Glutamatergic neuron (in vitro differentiated cells): ENCODE measurements around the gene ASPHD1. TPM values are rescaled to one million over a fixed set of nuclear protein-coding genes. Genes with fewer than 3 reads are reported as not detected.
A peak's percentile ranks its signal among the peaks of the same experiment; 100 is the strongest.

Source experiments
- DNase-seq: peaks from one replicate; pipeline ENCODE4 v3.0.0; 2022
- H3K27ac Mint-ChIP-seq: one replicate; pipeline ENCODE4 v1.8.0; 2020; ENCODE audit warnings: mild to moderate bottlenecking, mixed read lengths, inconsistent platforms; ENCODE audit not compliant: unreplicated experiment
- H3K27me3 Mint-ChIP-seq: one replicate; pipeline ENCODE4 v1.8.0; 2020; ENCODE audit warnings: mild to moderate bottlenecking, moderate library complexity, mixed read lengths, inconsistent platforms; ENCODE audit not compliant: unreplicated experiment
- H3K36me3 Mint-ChIP-seq: one replicate; pipeline ENCODE4 v1.8.0; 2020; ENCODE audit warnings: mild to moderate bottlenecking, mixed read lengths, inconsistent platforms; ENCODE audit not compliant: unreplicated experiment
- H3K4me1 Mint-ChIP-seq: one replicate; pipeline ENCODE4 v1.8.0; 2020; ENCODE audit warnings: mild to moderate bottlenecking, low read depth, mixed read lengths, inconsistent platforms; ENCODE audit not compliant: unreplicated experiment
- H3K4me3 Mint-ChIP-seq: one replicate; pipeline ENCODE4 v1.8.0; 2020; ENCODE audit warnings: mild to moderate bottlenecking, mixed read lengths, inconsistent platforms; ENCODE audit not compliant: unreplicated experiment
- H3K9me3 Mint-ChIP-seq: one replicate; pipeline ENCODE4 v1.8.0; 2020; ENCODE audit warnings: mild to moderate bottlenecking, moderate library complexity, mixed read lengths, inconsistent platforms; ENCODE audit not compliant: unreplicated experiment
- total RNA-seq: library from RNA; stranded (reverse); fragmentation: NEBNext Ultra II Directional; extraction: Animal tissue kit (Norgen Biotek cat#: 25700); gene quantifications from one replicate; pipeline ENCODE4 v1.2.1, GENCODE V29; 2021; ENCODE audit not compliant: unreplicated experiment
- TF ChIP-seq, protein P1 (sequence below): fragments of 200-600 bp; sonication (generic); IDR thresholded peaks from one replicate; pipeline ENCODE4 v1.5.0; 2021; ENCODE audit not compliant: partially characterized antibody, unreplicated experiment

Gene ASPHD1
- total RNA-seq, 1 donor from 2014 or later: 56.4 TPM

DNA sequence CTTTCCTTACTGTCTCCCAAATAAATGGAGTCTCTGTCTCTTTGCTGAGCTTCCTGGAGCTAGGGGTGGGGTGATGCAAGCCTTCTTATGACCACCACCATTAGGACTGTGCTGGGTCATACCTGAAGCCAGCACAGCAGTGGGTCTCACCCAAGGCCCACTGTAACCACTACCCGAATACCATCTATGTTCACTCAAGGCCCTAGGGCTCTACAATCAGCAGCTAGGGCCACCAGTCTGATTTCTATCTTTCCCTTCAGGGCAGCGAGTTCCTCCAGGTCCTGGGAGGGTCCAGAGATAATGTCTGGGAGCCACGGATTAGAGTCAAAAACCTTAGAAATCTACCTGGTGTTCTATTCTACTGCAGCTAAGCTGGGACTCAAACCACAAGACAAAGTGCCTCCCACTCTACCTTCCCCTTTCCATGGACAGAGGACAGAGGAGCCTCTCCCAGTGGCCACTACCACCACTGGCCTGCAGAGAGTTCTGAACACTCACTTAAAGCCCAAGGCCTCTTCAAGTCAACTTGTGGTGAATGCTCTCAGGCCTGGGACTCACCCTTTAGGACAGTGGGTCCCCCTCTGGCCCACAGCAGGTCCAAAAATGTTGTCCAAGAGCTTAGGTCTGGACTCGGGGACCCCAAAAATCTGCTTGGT lies 50.6 kb downstream of the ASPHD1 start:
- Mint-ChIP-seq H3K4me1 (no peaks in the 10 kb centered on the region), H3K36me3 (peaks cover 10% of the 10 kb centered on the region)
- TF ChIP-seq, protein P1, sequence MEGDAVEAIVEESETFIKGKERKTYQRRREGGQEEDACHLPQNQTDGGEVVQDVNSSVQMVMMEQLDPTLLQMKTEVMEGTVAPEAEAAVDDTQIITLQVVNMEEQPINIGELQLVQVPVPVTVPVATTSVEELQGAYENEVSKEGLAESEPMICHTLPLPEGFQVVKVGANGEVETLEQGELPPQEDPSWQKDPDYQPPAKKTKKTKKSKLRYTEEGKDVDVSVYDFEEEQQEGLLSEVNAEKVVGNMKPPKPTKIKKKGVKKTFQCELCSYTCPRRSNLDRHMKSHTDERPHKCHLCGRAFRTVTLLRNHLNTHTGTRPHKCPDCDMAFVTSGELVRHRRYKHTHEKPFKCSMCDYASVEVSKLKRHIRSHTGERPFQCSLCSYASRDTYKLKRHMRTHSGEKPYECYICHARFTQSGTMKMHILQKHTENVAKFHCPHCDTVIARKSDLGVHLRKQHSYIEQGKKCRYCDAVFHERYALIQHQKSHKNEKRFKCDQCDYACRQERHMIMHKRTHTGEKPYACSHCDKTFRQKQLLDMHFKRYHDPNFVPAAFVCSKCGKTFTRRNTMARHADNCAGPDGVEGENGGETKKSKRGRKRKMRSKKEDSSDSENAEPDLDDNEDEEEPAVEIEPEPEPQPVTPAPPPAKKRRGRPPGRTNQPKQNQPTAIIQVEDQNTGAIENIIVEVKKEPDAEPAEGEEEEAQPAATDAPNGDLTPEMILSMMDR: no peak

DNA sequence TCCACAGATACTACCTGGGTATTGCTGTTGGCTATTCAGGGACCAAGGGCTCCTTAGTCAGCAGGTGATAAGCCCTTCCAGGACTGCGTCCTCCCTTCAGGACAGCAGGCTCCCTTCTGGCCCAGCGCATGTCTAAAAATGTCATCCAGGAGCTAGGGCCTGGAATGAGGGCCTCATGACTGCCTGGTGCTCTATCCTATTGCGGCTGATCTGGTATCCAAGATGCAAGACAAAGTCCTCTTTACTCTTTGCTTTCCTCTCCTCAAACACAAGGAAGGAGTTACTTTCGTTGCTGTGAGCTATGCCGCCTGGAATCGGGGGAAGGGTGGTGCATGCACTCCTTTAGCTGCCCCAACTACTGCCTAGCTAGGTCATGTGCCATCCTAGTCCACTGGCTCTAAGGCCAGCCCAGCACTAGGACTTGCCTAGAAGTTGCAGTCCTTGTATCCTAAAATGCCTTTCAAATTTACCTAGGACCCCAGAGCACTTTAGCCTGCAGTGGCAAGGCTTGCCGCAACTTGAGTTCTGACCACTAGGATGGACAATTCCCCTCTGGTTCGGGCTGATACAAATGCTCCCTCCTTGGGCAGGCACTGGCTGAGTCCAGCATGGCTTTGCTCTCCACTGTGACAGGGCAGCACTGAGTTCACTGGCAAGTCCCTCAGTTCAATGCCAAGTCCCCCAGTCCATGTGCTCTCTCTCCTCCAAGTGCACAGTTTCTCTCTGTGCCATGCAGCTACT lies 51.5 kb downstream of the ASPHD1 start:
- DNase-seq: no peak
- TF ChIP-seq, protein P1: peak; percentile 13
- Mint-ChIP-seq H3K36me3 (peaks cover 10% of the 10 kb centered on the region), H3K27ac (no peak overlapping the region), H3K9me3 (peaks cover 6% of the 10 kb centered on the region), H3K4me3 (no peak overlapping the region), H3K27me3 (no peaks in the 10 kb centered on the region), H3K4me1 (no peaks in the 10 kb centered on the region)

More for the DNA sequence above, 50.6 kb downstream of the ASPHD1 start:
- Mint-ChIP-seq H3K27ac (no peak overlapping the region), H3K27me3 (no peaks in the 10 kb centered on the region), H3K9me3 (peaks cover 6% of the 10 kb centered on the region), H3K4me3 (no peak overlapping the region)
- no peak for DNase-seq

Other genes with a start within 250 kb of the ASPHD1 start
- 0.27 TPM for gene SPN, start 237.2 kb upstream of the ASPHD1 start, total RNA-seq
- gene QPRT, start 221.3 kb upstream of the ASPHD1 start, total RNA-seq: 34.7 TPM
- gene C16orf54, start 154.5 kb upstream of the ASPHD1 start, total RNA-seq: not detected
- gene ZG16, start 122.2 kb upstream of the ASPHD1 start, total RNA-seq: not detected
- 31.9 TPM for gene KIF22, start 109.7 kb upstream of the ASPHD1 start, total RNA-seq
- 369 TPM for gene MAZ, start 94.0 kb upstream of the ASPHD1 start, total RNA-seq
- gene PRRT2, start 88.3 kb upstream of the ASPHD1 start, total RNA-seq: 91.0 TPM
- gene PAGR1, start 84.3 kb upstream of the ASPHD1 start, total RNA-seq: 110 TPM
- gene MVP, start 80.0 kb upstream of the ASPHD1 start, total RNA-seq: 82.7 TPM
- gene CDIPT, start 37.3 kb upstream of the ASPHD1 start, total RNA-seq: 71.0 TPM
- 176 TPM for gene SEZ6L2, start 938 bp upstream of the ASPHD1 start, total RNA-seq
- 18.4 TPM for gene KCTD13, start 25.7 kb downstream of the ASPHD1 start, total RNA-seq
- gene TMEM219, start 61.6 kb downstream of the ASPHD1 start, total RNA-seq: 88.0 TPM
- gene TAOK2, start 73.4 kb downstream of the ASPHD1 start, total RNA-seq: 58.5 TPM
- 12.2 TPM for gene HIRIP3, start 95.1 kb downstream of the ASPHD1 start, total RNA-seq
- gene INO80E, start 95.8 kb downstream of the ASPHD1 start, total RNA-seq: 71.4 TPM
- gene DOC2A, start 110.5 kb downstream of the ASPHD1 start, total RNA-seq: 4.2 TPM
- not detected for gene C16orf92, start 122.7 kb downstream of the ASPHD1 start, total RNA-seq
- gene TLCD3B, start 130.8 kb downstream of the ASPHD1 start, total RNA-seq: 253 TPM
- gene ALDOA, start 165.3 kb downstream of the ASPHD1 start, total RNA-seq: 437 TPM
- 124 TPM for gene PPP4C, start 175.5 kb downstream of the ASPHD1 start, total RNA-seq
- gene TBX6, start 191.4 kb downstream of the ASPHD1 start, total RNA-seq: 0.86 TPM
- gene YPEL3, start 195.7 kb downstream of the ASPHD1 start, total RNA-seq: 57.9 TPM
- gene GDPD3, start 213.0 kb downstream of the ASPHD1 start, total RNA-seq: 4.9 TPM
- gene MAPK3, start 222.7 kb downstream of the ASPHD1 start, total RNA-seq: 63.0 TPM